GM12878 (cell line): ENCODE data around the gene ELMO3. TPM values are rescaled to one million over a fixed set of nuclear protein-coding genes. Genes with fewer than 3 reads are reported as not detected.
A peak's percentile ranks its signal among the peaks of the same experiment; 100 is the strongest.

Experiments
- BMI1 ChIP-seq: fragments of 450-650 bp; IDR thresholded peaks from 2 replicates; pipeline ENCODE4 v1.6.1; 2016; ENCODE audit warnings: mild to moderate bottlenecking, moderate library complexity, borderline replicate concordance
- CHD2 ChIP-seq: IDR thresholded peaks from 2 replicates; pipeline ENCODE4 v1.6.1; 2011; ENCODE audit warnings: low read depth, low read length, improper control_type of control experiment, borderline replicate concordance
- CTCF ChIP-seq, 3 experiments: IDR thresholded peaks in 2 of 3; conservative IDR thresholded peaks in 1 of 3; 2 replicates each; pipeline ENCODE4 v1.5.1; 2011; ENCODE audit warnings: low read depth in 3 of 3, low read length in 3 of 3, mild to moderate bottlenecking in 3 of 3, control low read depth in 2 of 3, moderate library complexity in 2 of 3, inconsistent platforms in 1 of 3, mixed read lengths in 1 of 3; ENCODE audit not compliant: control insufficient read depth in 2 of 3, insufficient read depth in 1 of 3; ENCODE audit errors: extremely low read depth in 1 of 3
- MLLT1 ChIP-seq: fragments of 450-650 bp; IDR thresholded peaks from 2 replicates; pipeline ENCODE4 v1.6.1; 2016; ENCODE audit warnings: mild to moderate bottlenecking
- MTA3 ChIP-seq: IDR thresholded peaks from 2 replicates; pipeline ENCODE4 v1.6.1; 2012; ENCODE audit warnings: low read length, inconsistent platforms, borderline replicate concordance
- NR2F1 ChIP-seq: fragments of 450-650 bp; conservative IDR thresholded peaks from 2 replicates; pipeline ENCODE4 v1.6.1; 2017; ENCODE audit warnings: mild to moderate bottlenecking
- POLR2A ChIP-seq: IDR thresholded peaks from 2 replicates; pipeline ENCODE4 v1.6.1; 2011; ENCODE audit warnings: low read depth, mild to moderate bottlenecking, low read length
- RB1 ChIP-seq: fragments of 450-650 bp; formaldehyde crosslinking; IDR thresholded peaks from 2 replicates; pipeline ENCODE4 v1.6.1; 2017; ENCODE audit warnings: mild to moderate bottlenecking, borderline replicate concordance
- SKIL ChIP-seq: fragments of 450-650 bp; IDR thresholded peaks from 2 replicates; pipeline ENCODE4 v1.6.1; 2017; ENCODE audit warnings: mild to moderate bottlenecking, low read depth, inconsistent platforms; ENCODE audit not compliant: poor library complexity, severe bottlenecking
- SMARCA5 ChIP-seq: fragments of 450-650 bp; IDR thresholded peaks from 2 replicates; pipeline ENCODE4 v1.6.1; 2017; ENCODE audit warnings: mild to moderate bottlenecking
- SREBF2 ChIP-seq: IDR thresholded peaks from 2 replicates; pipeline ENCODE4 v1.6.1; 2012; ENCODE audit warnings: mild to moderate bottlenecking, low read length
- SRF ChIP-seq, 2 experiments: IDR thresholded peaks; 2 replicates each; pipeline ENCODE4 v1.6.1; 2011; ENCODE audit warnings: low read depth in 2 of 2, low read length in 2 of 2, mild to moderate bottlenecking in 1 of 2, moderate library complexity in 1 of 2
- TARDBP ChIP-seq: IDR thresholded peaks from 2 replicates; pipeline ENCODE4 v1.6.1; 2016; ENCODE audit warnings: borderline replicate concordance
- WRNIP1 ChIP-seq: IDR thresholded peaks from 2 replicates; pipeline ENCODE4 v1.6.1; 2011; ENCODE audit warnings: low read depth, low read length, improper control_type of control experiment, borderline replicate concordance
- ZBTB33 ChIP-seq: fragments of 450-650 bp; IDR thresholded peaks from 2 replicates; pipeline ENCODE4 v1.6.1; 2017; ENCODE audit warnings: mild to moderate bottlenecking
- polyA plus RNA-seq, 11 experiments: library from polyadenylated mRNA; depleted of rRNA in 4 of 11; unstranded in 6 of 11; stranded (reverse) in 5 of 11; fragments of >200 nt; fragmentation: Nextera tagmentation in 4 of 11; fragmentation: Illumina TruSeq in 1 of 11; extraction: Ambion mirVana in 4 of 11; extraction: Trizol in 1 of 11; gene quantifications; 1 replicate in 1 of 11; 2 replicates in 10 of 11; pipeline versions ENCODE4 v1.2.1 to v1.2.3, GENCODE V29; 2011 to 2016; ENCODE audit warnings: inconsistent platforms in 2 of 11, missing spikeins in 2 of 11, low read depth in 1 of 11
- total RNA-seq, 4 experiments: library from RNA; depleted of rRNA in 3 of 4; stranded (reverse); fragments of >200 nt in 3 of 4; fragmentation: Illumina TruSeq in 1 of 4; extraction: Trizol in 1 of 4; gene quantifications; 2 replicates each; pipeline versions ENCODE4 v1.2.1 to v1.2.3, GENCODE V29; 2013 to 2021

Gene ELMO3
- total and polyA plus RNA-seq, 10 of the 15 experiments (the other 5 are each of a cell fraction or from before 2014, with no cell fraction given), result 0.05 to 4.7 (median 0.96) TPM; not detected in 1

GRCh38 chr16:67165121-67166078 lies 33.5 kb upstream of the ELMO3 start (continued):
- TF ChIP-seq SKIL, result no peak
- TF ChIP-seq SRF (IDR thresholded peaks at IDR 0.05; ENCODE audit: low read depth in 2 of 2, low read length in 2 of 2), result no peak
- no peak for TF ChIP-seq WRNIP1
- no peak for TF ChIP-seq BMI1
- TF ChIP-seq POLR2A, result peak; percentile 26; the same call in 1 of the 2 replicates
- TF ChIP-seq SREBF2, result no peak
- no peak for TF ChIP-seq CHD2
- no peak for TF ChIP-seq MTA3
- TF ChIP-seq TARDBP, result no peak
- TF ChIP-seq NR2F1, result no peak
- TF ChIP-seq SMARCA5, result no peak
- peak; percentile 64 for TF ChIP-seq MLLT1
- no peak for TF ChIP-seq CTCF (IDR thresholded peaks at IDR 0.05 in 2 of 3, conservative IDR thresholded peaks at IDR 0.05 in 1 of 3; ENCODE audit: control insufficient read depth in 2 of 3, extremely low read depth in 1 of 3, insufficient read depth in 1 of 3, low read depth in 3 of 3, low read length in 3 of 3)
- TF ChIP-seq RB1, result no peak
- peak; percentile 39; the same call in 1 of the 2 replicates for TF ChIP-seq ZBTB33
- TF ChIP-seq, all 136 proteins: peak for 4
